COLO668 (cell line): ENCODE data around the gene SEPTIN14.
A peak's percentile ranks its signal among the peaks of the same experiment; 100 is the strongest.
"Not testable (repeated sequence)": the region's sequence is repeated elsewhere in the genome, so short reads cannot be mapped to it uniquely, and the experiment has no call there.

Source experiments
- DNase-seq: peaks from one replicate; lab custom pipeline; 2025; ENCODE audit not compliant: unreplicated experiment; lab: John Stamatoyannopoulos, UW

Gene SEPTIN14

GRCh38 chr7:55785444-55785843 lies 77.1 kb downstream of the SEPTIN14 start:
- DNase-seq, result not testable (repeated sequence)

GRCh38 chr7:55784151-55784550 lies 78.4 kb downstream of the SEPTIN14 start:
- DNase-seq, result no peak

GRCh38 chr7:55778631-55779030 lies 83.9 kb downstream of the SEPTIN14 start:
- DNase-seq, result no peak

- DNase-seq, result no peak
Measured at GRCh38 chr7:55776196-55776595, 86.4 kb downstream of the SEPTIN14 start.

GRCh38 chr7:55775051-55775420 lies 87.5 kb downstream of the SEPTIN14 start:
- peak; percentile 21 for DNase-seq

GRCh38 chr7:55774327-55775050 lies 88.1 kb downstream of the SEPTIN14 start:
- DNase-seq, result peak; percentile 64

- no peak for DNase-seq
Measured at GRCh38 chr7:55770778-55771177, 91.8 kb downstream of the SEPTIN14 start.

- not testable (repeated sequence) for DNase-seq
Measured at GRCh38 chr7:55753274-55753862, 109.2 kb downstream of the SEPTIN14 start.

GRCh38 chr7:55744706-55745105 lies 117.8 kb downstream of the SEPTIN14 start:
- peak; percentile 2 for DNase-seq
